A549 treated with CpdA at 1 μM for 4 hours (cell line): ENCODE measurements around the gene BPIFA2. TPM values are rescaled to one million over a fixed set of nuclear protein-coding genes. Genes with fewer than 3 reads are reported as not detected.

Experiments
- total RNA-seq: library from RNA; stranded (reverse); fragments of 200-300 nt; extraction: Qiagen RNA extraction; gene quantifications from 5 replicates; pipeline ENCODE4 v1.2.3, GENCODE V29; 2022; ENCODE audit warnings: low read depth

The BPIFA2 gene, protein sequence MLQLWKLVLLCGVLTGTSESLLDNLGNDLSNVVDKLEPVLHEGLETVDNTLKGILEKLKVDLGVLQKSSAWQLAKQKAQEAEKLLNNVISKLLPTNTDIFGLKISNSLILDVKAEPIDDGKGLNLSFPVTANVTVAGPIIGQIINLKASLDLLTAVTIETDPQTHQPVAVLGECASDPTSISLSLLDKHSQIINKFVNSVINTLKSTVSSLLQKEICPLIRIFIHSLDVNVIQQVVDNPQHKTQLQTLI
- 0.05 TPM in 1 of 5 replicates, not detected in the others for total RNA-seq

DNA sequence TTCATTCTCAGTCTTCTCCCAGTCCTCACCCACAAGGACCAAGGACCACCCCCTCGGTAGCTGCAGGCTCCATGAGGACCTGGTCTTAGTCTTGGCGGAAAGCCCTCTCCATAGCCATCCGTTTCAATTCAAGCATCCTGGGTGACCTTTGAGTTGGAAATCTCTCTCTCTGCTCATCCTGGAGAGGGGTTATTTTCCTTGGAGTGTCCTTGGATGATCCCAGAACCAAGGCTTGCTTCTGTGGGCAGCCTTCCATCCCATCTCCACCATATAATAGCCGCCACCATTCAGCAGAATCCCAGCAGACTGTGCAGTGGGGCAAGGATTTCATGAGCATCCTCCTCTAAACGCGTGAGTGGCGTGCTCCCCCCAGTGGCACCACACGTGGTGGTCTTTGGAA is at the start of gene BPIFA2:
TSS of gene BPIFA2 (plus strand) at position 301 of the 400 bp plus-strand sequence. CDS start 987 bp downstream, outside the sequence.

DNA sequence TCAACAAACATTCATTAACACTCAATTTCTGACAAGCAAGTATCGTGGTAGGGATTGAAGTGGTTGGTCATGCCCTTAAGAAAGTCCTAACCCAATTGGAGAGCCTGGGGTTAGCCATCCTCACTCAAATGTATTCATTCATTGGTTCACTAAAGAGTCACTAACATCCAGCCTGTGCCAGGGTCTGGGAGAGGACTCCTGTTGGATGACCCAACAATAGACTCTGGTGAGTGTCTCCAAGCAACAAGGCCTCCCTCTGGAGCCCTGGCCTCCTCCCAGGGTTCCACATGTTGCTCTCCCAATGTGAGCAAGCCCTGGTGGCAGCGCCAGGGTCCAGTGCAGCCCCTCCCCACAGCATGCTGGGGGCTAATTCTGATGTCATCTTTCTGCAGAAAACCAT is 49.1 kb downstream of the BPIFA2 start, which contains the start of gene BPIFA3:
TSS of gene BPIFA3 (plus strand) at position 301 of the 400 bp plus-strand sequence. CDS start 185 bp downstream, outside the sequence.

Other genes starting within 250 kb of the BPIFA2 start
- gene SUN5, start 163.7 kb upstream of the BPIFA2 start, total RNA-seq = not detected in 5 replicates
- not detected in 5 replicates for gene BPIFB2, start 160.5 kb upstream of the BPIFA2 start, total RNA-seq
- gene BPIFB6, start 136.5 kb upstream of the BPIFA2 start, total RNA-seq = not detected in 5 replicates
- not detected in 5 replicates for gene BPIFB3, start 114.3 kb upstream of the BPIFA2 start, total RNA-seq
- not detected in 5 replicates for gene BPIFB4, start 88.5 kb upstream of the BPIFA2 start, total RNA-seq
- not detected in 5 replicates for gene BPIFA3, start 49.2 kb downstream of the BPIFA2 start, total RNA-seq
- not detected in 5 replicates for gene BPIFA1, start 67.8 kb downstream of the BPIFA2 start, total RNA-seq
- gene BPIFB1, start 115.1 kb downstream of the BPIFA2 start, total RNA-seq = 0.07 to 0.15 TPM (median 0.14 TPM) in 3 of 5 replicates, not detected in the others
- gene CDK5RAP1, start 233.4 kb downstream of the BPIFA2 start, total RNA-seq = 32.5 to 35.8 TPM (median 34.4 TPM) in 5 replicates